ENCODE results near the gene RNF144B.

Gene RNF144B

GRCh38 chr6:18488526-18489270, 101.5 kb downstream of the RNF144B start:
- no peak for DNase-seq (ENCODE audit: low spot score)

GRCh38 chr6:18489335-18489734, 102.2 kb downstream of the RNF144B start:
- DNase-seq (ENCODE audit: low spot score) = no peak

GRCh38 chr6:18491308-18492045, 104.3 kb downstream of the RNF144B start:
- no peak for DNase-seq (ENCODE audit: low spot score)

- DNase-seq (ENCODE audit: low spot score) = no peak
Observed at GRCh38 chr6:18492972-18493371, 105.8 kb downstream of the RNF144B start.

- DNase-seq (ENCODE audit: low spot score) = no peak
Observed at GRCh38 chr6:18493382-18493891, 106.3 kb downstream of the RNF144B start.

- DNase-seq (ENCODE audit: low spot score) = no peak
Observed at GRCh38 chr6:18493925-18494324, 106.8 kb downstream of the RNF144B start.

GRCh38 chr6:18495236-18495635, 108.1 kb downstream of the RNF144B start:
- DNase-seq (ENCODE audit: low spot score) = no peak

GRCh38 chr6:18496462-18496861, 109.3 kb downstream of the RNF144B start:
- DNase-seq (ENCODE audit: low spot score) = no peak

- DNase-seq (ENCODE audit: low spot score) = no peak
Observed at GRCh38 chr6:18497006-18497405, 109.9 kb downstream of the RNF144B start.

GRCh38 chr6:18498408-18498807, 111.3 kb downstream of the RNF144B start:
- no peak for DNase-seq (ENCODE audit: low spot score)

- DNase-seq (ENCODE audit: low spot score) = no peak
Observed at GRCh38 chr6:18500921-18501662, 113.9 kb downstream of the RNF144B start.

GRCh38 chr6:18501663-18502013, 114.5 kb downstream of the RNF144B start:
- DNase-seq (ENCODE audit: low spot score) = no peak

- DNase-seq (ENCODE audit: low spot score) = no peak
Observed at GRCh38 chr6:18503206-18503592, 116.0 kb downstream of the RNF144B start.

GRCh38 chr6:18503593-18504231, 116.6 kb downstream of the RNF144B start:
- peak; percentile 81 for DNase-seq (ENCODE audit: low spot score)

- DNase-seq (ENCODE audit: low spot score) = no peak
Observed at GRCh38 chr6:18504232-18504596, 117.1 kb downstream of the RNF144B start.

GRCh38 chr6:18506382-18507017, 119.3 kb downstream of the RNF144B start:
- no peak for DNase-seq (ENCODE audit: low spot score)

- DNase-seq (ENCODE audit: low spot score) = peak; percentile 5
Observed at GRCh38 chr6:18507018-18507415, 119.9 kb downstream of the RNF144B start.

GRCh38 chr6:18507561-18507960, 120.4 kb downstream of the RNF144B start:
- no peak for DNase-seq (ENCODE audit: low spot score)

- DNase-seq (ENCODE audit: low spot score) = no peak
Observed at GRCh38 chr6:18509871-18510643, 122.9 kb downstream of the RNF144B start.

- DNase-seq (ENCODE audit: low spot score) = no peak
Observed at GRCh38 chr6:18510644-18511033, 123.5 kb downstream of the RNF144B start.

GRCh38 chr6:18511211-18511610, 124.1 kb downstream of the RNF144B start:
- no peak for DNase-seq (ENCODE audit: low spot score)

All from cerebellar cortex (tissue), 1 donor.